ENCODE data around the gene UBE2H.

UBE2H gene

DNA sequence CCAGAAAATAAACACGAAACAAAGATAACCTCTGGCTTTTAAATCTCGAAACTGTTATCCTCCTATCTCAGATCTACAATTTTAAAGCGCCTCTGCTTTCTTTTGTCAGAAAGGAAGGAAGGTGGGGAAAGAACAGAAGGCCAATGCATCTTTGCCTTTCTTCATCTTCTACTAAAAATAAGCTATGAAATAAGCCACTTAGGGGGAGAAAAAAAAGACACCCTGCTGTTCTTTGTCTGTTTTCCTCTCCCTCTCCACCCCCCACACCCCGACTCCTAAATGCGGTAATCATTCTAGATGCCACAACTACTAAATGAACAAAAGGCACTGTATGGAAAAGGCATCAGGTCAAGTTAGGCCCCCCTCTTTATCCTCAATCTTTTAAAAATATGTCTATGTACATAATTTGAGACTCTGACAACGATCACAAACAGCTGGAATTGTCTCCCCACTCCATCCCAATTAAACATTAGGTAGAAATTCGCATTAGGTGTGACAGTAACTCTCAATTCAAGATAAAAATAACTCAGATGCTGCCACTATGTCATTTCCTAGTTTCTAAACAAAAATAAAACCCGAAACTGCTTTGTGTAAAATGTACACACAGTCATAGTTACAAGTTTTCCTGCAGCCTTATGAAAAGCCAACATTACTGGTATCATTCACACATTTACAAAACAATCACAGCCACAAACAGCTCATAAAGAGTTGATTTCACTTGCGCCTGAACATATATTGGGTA lies 2.4 kb downstream of the UBE2H start:
- no peak for DNase-seq

DNA sequence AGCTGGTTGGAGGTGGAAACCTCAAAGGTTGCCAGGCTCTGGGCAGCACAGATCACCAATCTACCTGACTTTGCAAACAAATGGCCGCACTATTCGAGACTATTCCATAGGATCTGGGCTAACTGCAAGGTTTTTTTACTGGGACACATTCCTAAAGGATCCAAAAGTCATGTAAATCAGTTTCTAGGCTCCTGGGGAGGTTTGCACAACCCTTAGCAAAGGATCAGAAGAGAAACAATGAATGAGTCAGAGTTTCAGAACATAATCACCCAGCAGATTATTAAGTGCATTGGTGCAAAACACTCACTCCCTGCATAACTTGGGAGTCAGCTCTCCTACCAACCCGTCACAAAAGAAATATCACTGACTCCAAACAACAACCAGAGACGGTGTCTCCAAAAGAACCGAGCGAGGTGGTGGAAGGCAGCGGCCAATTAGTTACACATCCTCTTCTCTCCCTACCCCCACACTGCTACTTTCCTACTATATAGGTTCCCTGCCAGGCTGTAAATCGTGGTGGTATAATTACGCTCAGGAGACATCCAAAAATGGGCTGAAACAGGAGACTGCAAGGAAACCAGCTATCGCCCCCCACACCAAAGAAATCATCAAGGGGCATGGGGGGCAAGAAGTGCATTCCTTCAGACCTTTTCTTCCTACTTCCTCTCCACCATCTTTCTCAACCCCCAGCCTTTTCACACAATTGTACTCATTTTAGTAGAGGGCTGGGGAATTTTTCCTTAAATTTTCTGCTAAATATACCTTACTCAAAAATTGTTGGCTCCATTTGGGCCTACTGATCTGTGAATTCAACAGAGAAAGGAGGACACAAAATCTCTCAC lies 3.2 kb downstream of the UBE2H start:
- DNase-seq, result peak; percentile 84

DNA sequence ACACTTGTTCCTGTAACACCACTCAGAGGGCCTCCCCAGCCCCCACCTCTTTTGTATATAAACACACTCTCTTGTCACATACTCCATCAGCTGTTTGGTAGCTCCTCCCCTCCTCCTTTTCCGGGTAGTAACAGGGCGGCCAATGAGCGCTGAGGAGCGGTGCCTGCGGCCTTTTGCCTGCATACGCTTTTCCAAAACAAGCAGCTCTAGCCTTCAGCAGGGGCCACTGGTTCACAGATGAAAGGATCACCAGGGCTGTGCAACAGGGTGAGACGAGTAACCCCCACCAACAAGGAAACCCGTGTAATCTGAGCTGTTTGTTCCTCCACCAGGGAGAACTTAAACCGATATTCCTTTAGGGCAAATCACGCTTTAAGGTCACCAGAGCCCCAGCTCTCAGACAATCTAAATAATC lies 3.9 kb downstream of the UBE2H start:
- DNase-seq, result peak; percentile 93

DNA sequence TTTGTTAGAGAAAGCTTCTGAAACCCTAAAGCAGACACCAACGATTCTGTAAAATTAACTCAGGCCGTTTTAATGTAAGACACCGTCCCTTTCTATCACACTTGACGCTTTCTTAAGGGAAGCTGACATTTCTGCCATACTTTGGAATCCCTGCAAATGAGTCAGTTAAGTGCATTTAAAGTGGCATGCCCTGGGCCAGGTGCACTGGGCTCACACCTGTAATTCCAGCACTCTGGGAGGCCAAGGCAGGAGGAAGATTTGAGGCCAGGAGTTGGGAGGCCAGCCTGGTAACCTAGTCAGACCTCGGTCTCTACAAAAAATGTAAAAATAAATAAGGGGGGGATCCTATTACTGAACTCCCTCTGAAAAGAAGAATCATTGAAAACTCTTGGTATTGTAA lies 4.4 kb downstream of the UBE2H start:
- DNase-seq, result no peak

DNA sequence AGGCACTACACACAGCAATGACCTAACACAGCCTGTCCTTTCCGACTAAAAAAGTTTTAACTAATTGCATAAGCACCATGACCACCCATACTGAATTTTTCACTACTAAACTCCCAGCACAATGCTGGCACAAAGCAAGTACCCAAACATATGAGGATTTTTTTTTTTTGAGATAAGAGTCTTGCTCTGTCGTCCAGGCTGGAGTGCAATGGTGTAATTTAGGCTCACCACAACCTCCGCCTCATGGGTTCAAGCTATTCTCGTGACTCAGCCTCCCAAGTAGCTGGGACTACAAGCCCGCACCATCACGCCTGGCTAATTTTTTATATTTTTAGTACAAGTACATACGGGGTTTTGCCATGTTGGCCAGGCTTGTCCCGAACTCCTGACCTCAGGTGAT lies 5.1 kb downstream of the UBE2H start:
- DNase-seq, result no peak

DNA sequence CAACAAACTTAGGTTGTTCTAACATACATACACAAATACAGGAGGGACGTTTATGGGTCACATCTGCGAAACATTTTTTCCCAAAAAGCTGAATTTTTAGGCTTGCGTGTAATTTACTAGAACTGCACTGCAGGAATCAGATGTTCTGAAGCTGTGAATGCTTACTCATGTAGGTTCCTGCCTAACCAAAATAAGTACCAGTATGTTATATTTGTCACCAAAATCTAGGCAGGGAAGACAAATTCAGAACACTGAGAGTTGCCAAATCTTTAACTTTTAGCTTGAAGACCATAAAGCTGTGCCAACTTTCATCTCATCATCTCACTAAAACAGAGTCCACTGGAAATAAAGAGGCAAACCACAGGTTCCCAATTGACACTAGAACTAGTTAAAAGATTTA lies 5.7 kb downstream of the UBE2H start:
- no peak for DNase-seq

DNA sequence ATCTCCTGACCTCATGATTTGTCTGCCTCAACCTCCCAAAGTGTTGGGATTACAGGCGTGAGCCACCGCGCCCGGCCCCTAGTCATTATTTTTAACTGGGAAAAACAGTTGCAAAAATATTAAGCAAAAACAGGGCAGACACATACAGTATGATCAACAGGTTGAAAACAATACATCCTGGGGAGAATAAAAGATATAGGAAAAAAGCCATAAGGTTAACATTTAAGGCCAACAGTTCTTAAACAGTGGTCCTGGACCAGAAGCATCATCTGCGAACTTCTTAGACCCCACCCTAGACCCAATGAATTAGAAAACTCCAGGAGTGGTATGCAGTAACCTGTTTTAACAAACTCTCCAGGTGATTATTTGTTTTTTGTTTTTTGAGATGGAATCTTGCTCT lies 6.5 kb downstream of the UBE2H start:
- DNase-seq, result no peak

DNA sequence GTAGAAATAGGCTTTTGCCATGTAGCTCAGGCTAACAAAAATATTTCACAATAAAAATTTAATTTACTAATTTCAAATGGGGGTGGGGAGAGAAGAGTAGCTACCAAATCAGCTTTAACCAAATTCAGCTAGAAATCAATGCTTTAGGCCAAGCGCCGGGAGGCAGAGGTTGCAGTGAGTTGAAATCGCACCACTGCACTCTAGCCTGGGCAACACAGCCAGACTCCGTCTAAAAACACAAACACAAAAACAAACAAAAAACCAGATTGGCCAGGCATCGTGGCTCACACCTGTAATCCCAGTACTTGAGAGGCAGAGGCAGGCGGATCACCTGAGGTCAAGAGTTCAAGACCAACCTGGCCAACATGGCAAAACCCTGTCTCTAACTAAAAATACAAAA lies 9.4 kb downstream of the UBE2H start:
- no peak for DNase-seq

DNA sequence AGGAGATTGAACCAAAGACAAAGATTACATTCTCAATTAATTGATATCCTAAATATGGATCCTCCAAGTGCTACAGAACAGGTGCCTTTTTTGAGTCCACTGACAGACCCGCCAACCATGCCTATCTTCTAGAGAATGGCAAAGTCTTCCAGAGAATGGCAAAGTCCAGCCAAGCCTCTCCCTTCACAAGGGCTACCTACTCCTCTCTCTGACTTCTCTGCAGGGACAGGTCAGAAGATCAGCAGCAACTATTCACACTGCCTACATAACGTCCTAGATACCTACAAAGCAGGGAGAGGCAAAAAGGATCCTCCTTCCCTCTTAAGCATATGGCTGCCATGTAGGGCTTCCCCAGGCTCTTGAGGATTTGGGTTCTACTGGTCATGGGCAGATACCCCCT lies 12.4 kb downstream of the UBE2H start:
- DNase-seq, result no peak

DNA sequence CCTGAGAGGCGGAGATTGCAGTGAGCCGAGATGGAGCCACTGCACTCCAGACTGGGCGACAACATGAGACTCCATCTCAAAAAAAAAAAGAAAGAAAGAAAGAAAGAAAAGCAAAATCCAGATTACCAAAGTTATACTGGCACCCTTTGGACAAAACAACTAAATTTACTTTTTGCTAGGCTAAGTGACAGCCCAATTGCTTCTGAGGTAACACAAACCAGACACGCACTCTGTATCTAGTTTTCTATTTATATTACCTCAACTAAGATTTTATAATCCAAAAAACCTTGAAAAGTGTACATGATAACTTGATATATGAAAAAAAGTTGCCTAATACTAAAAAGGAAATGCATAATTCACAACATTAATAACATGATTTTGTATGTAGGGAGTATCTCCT lies 12.9 kb downstream of the UBE2H start:
- DNase-seq, result no peak

DNA sequence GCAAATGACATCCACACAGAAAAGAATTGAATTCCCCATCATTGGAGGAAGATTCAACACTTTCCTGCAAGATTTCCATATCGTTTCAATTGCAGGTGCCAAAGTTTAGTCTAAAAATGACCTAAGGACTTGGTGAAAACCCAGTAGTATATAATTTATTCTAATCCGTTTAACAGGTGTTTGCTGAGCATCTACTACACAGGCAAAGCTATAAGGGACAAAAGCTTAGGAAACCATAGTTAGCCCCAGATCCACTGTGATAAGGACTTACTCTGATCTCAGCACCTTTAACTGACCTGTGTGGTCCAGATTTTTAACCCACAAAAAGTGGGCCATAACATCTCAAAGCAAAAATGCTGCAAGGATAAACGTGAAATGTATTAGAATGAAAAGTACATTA lies 19.1 kb downstream of the UBE2H start:
- DNase-seq, result no peak

DNA sequence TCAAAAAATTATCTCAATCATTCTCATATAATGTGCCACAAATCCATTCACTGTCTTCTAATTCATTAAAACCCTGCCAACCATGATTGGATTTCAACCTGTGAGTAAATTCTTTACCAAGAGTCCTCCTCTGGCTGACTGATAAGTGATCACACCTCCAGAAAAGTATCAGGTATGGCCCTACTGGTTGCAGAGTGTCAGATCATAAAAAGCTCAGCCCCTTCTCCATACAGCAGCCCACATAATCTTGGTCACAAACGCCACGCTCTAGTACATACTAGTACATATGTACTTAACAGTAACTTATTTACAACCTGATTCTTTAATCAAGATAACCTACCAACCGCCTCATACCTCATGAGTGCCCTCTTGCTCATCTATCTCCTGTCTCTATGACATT lies 26.1 kb downstream of the UBE2H start:
- DNase-seq, result no peak

DNA sequence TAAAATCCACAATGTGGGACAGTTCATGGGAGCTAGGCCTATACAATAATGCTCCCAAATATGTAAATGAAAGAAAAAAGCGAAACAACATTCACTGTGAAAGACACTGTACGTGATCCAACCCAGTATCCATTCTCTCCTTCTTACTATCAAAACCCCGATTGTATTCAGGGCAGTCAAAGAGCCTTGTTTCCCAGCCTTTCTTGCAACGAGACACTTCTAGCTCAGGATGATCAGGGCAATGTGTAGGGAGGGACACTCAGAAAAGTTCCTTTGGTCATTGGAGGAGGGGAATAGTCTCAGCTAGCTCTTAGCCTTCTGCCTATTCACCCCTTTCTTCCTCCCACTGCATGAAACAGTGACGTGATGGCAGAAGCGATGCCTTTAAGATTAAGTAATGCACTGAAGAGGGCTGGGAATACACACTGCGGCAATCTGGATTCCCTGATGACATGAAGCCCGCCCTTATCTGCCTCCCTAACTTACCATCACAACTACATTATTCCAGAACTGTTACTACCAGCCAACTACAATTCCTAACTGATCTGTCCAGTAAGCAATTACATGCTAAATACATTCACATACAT lies 27.3 kb downstream of the UBE2H start:
- no peak for DNase-seq

DNA sequence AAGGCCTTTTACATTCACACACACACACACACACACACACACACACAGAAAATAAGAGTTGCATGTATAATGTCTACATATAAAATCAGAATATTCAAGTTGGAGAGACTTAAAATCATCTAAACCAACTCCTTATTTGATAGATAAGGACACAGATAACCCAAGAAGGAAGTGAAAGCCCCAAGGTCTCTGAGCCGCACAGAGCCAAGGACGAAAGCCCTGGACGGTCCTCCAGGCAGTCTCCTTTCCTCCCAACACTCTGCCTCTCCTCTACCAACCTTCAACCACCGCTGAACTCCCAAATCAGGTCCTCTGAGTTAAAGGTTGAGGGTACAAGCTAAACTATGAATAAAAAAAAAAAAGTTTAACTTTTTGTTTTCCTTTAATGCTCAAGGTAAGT lies 28.2 kb downstream of the UBE2H start:
- DNase-seq, result no peak

DNA sequence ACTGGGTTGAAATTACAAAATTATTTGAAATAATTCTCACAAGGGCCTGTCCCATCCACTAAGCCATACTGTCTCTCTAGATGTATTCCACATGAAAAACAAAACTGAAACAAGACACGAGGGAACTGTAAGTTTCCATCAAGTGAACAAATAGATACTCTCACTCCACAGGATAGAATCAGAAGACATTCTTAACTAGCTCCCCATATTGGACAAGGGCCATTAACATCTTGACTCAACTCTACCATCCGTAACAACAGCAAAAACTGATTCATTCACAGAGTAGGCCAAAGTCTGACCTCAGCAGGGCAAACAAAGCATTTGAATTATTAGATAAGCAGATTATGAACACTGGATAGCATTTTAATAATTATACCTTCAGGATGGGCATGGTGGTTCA lies 29.1 kb downstream of the UBE2H start:
- DNase-seq, result peak; percentile 80

DNA sequence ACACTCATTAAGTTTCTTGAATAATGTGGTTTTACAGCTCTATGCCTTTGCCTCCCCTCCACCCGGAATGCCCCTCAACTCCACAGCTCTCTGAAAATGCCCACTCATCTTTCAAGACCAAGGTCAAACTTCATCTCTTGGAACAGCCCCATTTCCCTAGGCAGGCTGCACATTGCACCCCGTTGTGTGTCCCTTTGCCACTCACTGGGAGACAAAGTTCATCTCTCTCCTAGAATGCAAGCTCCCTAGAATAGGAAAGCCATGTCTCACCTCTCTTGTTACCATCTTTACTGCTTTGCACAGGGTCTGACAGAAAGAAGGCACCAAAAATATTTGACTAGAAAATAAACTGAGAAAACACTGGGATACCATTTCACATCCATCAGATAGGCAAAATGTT lies 33.3 kb downstream of the UBE2H start:
- DNase-seq, result no peak

DNA sequence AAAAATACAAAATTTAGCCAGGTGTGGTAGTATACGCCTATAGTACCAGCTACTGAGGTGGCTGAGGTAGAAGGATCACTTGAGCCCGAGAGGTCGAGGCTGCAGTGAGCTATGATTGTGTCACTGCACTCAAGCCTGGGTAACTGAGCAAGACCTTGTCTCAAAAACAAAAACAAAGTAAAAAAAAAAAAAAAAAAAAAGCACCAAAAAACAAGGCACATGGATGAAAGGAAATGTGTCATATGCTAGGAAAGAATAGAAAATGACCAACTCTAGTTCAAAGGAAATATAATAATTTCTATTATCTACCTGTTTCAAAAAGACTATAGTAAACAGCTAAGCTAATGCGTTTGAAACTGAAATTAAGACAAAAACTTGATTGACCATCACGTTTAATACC lies 33.8 kb downstream of the UBE2H start:
- no peak for DNase-seq

DNA sequence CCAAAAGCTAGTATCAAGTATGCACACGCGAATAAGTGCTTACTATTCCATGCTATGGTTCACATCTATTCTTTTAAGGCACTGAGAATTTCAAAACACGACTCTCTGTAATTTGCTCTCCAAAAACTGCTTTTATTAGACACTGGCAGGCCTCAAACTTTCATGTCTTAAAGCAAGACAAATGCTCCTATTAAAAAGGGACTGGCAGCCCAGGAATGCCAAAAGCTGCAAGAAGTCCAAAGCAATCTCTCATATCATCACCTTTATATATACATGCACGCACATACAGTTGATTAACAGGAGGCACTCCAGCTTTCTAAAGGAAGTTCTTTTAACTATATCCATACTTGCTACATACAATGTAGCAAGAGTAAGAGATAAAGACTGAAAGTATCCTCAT lies 34.8 kb downstream of the UBE2H start:
- no peak for DNase-seq

DNA sequence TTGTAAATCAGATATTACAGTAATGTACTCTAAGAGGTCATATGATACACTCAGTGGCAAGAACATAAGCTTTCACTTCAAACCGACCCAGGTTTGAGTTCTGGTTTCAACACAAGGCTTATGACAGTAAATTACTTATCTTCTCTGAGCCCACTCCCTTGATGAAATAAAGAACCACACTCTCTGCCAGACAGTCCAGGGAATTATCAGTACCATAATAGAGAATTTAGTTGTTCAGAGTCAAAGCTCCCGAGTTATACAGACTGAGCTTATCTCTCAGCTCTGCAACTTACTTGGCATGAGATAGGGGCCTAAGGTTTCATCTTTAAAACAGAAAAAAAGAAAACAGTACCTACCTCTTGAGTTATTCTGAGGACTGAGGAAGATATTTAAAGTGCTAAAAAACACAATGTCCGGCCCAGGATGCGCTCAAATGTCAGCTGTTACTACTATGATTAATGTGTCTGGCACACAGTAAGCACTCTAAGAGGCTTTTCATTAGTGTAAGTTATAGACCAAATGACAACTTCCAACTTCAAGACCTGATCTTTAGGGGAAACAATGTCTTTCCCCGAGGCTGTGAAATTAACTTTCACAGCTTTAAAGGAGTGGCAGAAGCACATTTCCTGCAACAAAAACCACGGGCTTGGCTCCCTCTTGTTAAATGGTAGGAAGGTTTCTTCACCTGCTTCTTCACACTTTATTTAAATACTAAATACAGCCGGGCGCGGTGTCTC lies 38.1 kb downstream of the UBE2H start:
- no peak for DNase-seq

DNA sequence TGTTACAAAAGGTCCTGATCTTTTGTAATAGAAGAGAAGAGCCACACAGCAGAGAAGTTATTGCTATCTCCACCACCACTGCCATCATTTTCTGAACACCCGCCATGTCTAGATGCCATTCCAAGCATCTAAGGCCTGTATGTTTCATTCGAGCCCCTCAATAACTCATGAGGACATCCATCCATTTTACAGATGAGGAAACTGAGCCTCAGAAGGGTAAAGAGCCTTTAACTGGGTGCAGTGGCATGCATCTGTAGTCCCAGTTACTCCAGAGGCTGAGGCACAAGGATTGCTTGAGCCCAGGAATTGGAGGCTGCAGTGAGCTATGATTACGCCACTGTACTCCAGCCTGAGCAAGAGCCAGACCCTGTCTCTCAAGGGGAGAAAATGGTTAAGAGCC lies 39.3 kb downstream of the UBE2H start:
- DNase-seq, result no peak

DNA sequence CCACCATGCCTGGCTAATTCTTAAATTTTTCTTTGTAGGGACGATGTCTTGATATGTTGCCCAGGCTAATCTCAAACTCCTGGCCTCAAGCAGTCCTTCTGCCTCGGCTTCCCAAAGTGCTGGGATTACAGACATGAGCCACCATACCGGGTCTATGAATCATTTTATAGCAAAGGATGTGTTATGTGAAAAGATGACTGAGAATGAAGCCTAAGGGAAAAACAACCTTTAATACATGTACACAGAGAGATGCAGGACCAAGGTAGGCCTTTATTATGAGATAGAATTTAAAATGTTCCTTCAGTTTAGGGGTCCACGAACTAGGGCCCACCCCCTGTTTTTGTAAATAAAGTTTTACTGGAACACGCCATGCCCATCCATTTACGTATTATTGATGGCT lies 41.0 kb downstream of the UBE2H start:
- DNase-seq, result no peak

DNA sequence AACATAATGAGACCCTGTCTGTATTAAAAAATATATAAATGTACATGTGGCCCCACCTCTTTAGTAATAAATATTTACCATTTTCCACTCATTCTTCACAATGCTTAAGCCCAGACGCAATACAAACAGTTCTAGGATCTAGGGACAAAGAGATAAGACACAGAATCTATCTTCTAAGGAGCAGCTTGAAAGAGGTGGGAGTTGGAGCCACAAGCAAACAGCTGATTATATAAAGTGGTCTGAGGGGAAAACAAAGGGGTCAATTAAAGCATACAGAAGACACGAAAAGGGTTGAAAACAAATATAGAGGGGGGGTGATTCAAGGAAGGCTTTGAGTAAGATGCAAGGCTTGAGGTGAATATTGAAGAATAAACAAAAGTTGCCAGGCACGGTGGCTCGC lies 43.1 kb downstream of the UBE2H start:
- no peak for DNase-seq

DNA sequence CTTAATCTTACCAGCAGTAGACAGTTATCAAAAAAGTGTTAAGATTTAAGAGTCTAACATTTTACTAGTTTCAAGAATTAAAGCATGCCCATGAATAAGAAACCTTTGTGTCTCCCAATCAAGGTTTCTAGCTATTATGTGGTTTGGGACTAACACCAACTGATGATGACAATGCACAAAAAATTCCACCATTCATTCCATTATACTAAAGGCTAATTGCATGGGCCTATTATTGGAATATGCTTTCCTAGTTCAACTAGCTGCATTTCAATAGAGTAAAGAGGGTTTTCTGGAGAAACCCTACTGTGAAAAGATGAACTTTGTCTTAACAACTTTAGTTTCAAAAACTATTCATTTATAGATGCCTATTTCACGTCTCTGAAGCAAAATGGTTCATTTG lies 44.6 kb downstream of the UBE2H start:
- DNase-seq, result no peak

All from HCEC 1CT (cell line).